GM19193 (cell line): ENCODE results near the gene HNF4A.

ENCODE experiments used
- POLR2A ChIP-seq: IDR thresholded peaks from 4 replicates; pipeline ENCODE4 v1.6.1; 2011; ENCODE audit not compliant: insufficient read depth, insufficient read length; ENCODE audit errors: extremely low read depth

HNF4A gene

GRCh38 chr20:44431502-44432234, 76.2 kb downstream of the HNF4A start:
- no peak for TF ChIP-seq POLR2A

- TF ChIP-seq POLR2A, result no peak
Observed at GRCh38 chr20:44432618-44433577, 77.4 kb downstream of the HNF4A start.

- no peak for TF ChIP-seq POLR2A
Observed at GRCh38 chr20:44433751-44434538, 78.4 kb downstream of the HNF4A start.

GRCh38 chr20:44435630-44436335, 80.3 kb downstream of the HNF4A start:
- TF ChIP-seq POLR2A, result no peak

GRCh38 chr20:44436393-44436792, 80.9 kb downstream of the HNF4A start:
- TF ChIP-seq POLR2A, result no peak

GRCh38 chr20:44437497-44437896, 82.0 kb downstream of the HNF4A start:
- TF ChIP-seq POLR2A, result no peak

GRCh38 chr20:44438782-44439181, 83.3 kb downstream of the HNF4A start:
- no peak for TF ChIP-seq POLR2A

- no peak for TF ChIP-seq POLR2A
Observed at GRCh38 chr20:44439318-44439717, 83.8 kb downstream of the HNF4A start.

- TF ChIP-seq POLR2A, result no peak
Observed at GRCh38 chr20:44442298-44443070, 87.0 kb downstream of the HNF4A start.

GRCh38 chr20:44445742-44446710, 90.5 kb downstream of the HNF4A start:
- TF ChIP-seq POLR2A, result no peak

- no peak for TF ChIP-seq POLR2A
Observed at GRCh38 chr20:44447827-44448419, 92.4 kb downstream of the HNF4A start.
